ENCODE measurements around the gene GALC.

The GALC gene

DNA sequence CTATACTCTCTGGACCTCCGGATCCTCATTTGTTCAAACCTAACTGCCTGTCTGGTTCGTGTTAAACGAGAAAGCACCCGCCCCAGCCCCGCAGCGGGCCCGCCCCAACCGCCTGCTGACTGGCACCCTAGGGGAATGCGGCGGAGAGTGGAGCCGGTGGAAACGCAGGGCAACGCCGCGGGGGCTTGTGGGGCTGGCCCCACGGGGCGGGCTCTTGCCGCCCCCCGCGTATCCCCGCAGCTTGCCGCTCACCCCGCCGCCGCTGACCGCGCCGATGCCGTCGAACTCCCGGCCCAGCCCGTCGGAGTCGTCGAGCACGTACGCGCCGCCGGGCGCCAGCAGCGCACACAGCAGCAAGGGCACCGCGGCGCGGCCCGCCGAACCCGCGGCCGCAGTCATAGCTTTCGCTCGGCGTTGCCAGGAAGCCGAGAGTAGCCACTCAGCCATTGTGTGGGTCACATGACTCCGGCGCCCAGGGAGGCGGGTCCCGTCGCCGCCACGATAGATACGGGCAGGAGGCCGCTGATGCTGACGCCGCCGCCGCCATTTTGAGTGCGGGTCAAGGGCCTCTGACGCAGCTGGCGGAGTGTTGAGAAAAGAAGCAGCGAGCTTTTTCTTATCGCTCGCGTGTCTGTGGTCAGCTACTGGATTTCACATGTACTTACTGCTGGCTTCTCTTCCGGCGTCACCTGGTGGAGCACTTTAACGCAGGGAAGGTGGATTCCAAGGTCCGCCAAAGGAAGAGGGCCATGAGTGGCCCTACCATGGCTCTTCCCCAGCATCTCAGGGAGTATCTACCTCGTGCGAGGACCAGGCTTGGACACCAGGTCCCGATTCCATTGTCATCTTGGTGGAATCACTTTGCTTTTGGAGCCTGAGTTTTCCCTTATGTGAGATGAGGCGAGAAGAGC lies at the start of gene GALC:
GALC (minus strand) TSS at position 465 of the 911 bp plus-strand sequence; CDS start at position 447, 18 bp downstream.
- peak; percentile 63; the same call in 1 of the 2 replicates for TF ChIP-seq ZFX (IDR thresholded peaks at IDR 0.05)
- TF ChIP-seq CTCF (conservative IDR thresholded peaks at IDR 0.05) = no peak
- H3K27ac ChIP-seq = peak within 1 kb of the TSS; percentile 54

- TF ChIP-seq ZFX (IDR thresholded peaks at IDR 0.05) (no peak), CTCF (conservative IDR thresholded peaks at IDR 0.05) (no peak)
- no peak overlapping the region for H3K27ac ChIP-seq
These were observed 47.2 kb upstream of the GALC start for GRCh38 chr14:88040146-88040545.

DNA sequence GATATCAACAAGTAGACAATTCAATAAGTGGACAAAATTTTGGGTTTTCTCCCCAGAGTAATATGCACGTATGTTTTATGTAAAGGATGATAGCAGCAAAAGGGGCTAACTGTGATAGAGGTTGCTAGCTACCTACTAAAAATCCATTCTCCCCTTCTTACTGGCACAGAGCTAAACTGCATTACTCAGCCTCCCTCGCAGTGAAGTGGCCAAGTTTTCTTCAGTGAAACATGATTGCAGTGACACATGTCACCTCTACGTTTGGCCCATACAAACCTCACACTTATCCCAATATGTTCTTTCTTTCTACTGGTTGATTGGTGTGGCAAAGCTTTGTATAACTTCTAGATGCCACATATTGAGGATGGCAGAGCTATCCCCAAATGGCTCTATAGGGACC lies 46.2 kb upstream of the GALC start:
- no peak overlapping the region for H3K27ac ChIP-seq
- no peak for TF ChIP-seq ZFX (IDR thresholded peaks at IDR 0.05)
- TF ChIP-seq CTCF (conservative IDR thresholded peaks at IDR 0.05) = no peak

DNA sequence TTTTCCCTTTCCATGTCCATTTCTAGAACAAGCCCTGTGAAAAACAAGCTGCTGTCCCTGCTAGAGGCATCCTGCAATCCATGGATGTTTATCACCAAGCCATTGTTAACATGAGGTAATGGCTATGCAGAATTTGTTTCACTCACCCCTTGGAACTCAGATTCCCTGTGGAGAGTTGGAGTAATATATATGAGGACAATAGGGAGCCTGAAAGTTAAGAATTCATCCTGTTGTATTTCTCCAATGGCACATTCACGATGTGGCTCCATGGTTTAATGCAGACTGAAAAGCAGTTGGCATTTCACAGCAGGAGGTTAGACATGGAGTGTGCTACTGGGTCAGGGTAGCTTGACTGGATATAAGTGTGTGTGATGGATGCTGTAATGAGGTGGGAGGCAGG lies 44.3 kb upstream of the GALC start:
- no peak overlapping the region for H3K27ac ChIP-seq
- TF ChIP-seq CTCF (conservative IDR thresholded peaks at IDR 0.05) (no peak), ZFX (IDR thresholded peaks at IDR 0.05) (no peak)

DNA sequence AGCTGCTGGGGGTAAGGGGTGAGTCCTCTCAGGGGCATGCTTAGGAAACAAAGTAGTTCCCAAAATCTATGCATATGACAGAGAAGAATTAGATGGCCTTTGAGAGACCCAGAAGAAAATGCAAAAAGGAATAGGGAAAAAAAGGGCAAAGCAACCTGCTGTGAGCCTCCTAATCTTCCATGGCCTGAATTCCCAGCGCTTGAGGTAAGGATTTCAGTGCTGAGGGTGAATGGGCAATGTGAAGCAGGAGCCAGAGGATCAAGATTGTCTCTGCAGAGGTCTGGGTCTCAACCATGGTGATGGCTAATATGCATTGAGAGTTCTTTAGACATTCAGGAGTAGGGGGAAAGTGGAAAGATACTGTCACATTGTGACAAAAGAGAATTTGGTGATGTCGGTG lies 43.4 kb upstream of the GALC start:
- no peak for TF ChIP-seq CTCF (conservative IDR thresholded peaks at IDR 0.05)
- no peak for TF ChIP-seq ZFX (IDR thresholded peaks at IDR 0.05)
- H3K27ac ChIP-seq = no peak overlapping the region

DNA sequence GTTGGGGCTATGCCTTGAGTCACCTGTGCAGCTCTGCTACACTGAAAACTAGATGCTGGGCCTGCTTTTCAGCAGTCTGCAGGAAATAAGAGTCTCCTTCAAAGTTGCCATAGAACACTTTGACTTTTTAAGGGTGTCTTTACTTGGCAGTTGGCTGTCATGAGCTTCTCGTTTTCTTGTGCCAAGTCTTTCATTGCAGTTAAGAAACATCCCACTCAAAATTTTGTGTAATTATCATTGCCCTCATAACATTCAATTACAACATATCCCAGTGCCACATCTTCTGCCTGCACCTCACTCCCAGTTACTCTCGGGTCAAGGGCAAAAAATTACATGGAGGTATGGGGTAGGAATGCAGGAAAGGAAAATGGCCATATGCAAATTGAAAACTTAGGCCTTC lies 41.1 kb upstream of the GALC start:
- TF ChIP-seq CTCF (conservative IDR thresholded peaks at IDR 0.05) (no peak), ZFX (IDR thresholded peaks at IDR 0.05) (no peak)
- no peak overlapping the region for H3K27ac ChIP-seq

DNA sequence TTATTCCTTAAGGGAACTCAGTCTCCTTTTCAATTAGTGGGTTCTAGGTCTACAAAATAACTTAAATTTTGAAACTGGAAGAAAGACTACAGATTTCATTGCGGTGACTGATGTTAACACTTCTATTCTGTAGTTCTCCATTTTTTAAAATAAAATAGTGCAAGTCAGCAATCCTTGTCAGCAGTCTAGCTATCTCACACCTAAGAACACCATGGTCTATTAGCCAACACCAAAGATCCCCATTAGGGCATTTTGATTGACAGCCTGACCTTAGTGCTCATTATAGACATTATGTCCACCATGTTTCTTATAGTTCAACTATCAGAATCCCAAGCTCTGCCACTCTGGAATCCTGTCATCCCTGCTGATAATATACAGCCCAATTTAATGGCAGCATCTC lies 39.4 kb upstream of the GALC start:
- TF ChIP-seq CTCF (conservative IDR thresholded peaks at IDR 0.05) = no peak
- TF ChIP-seq ZFX (IDR thresholded peaks at IDR 0.05) = no peak
- H3K27ac ChIP-seq = no peak overlapping the region
